H9 (cell line): ENCODE measurements around the gene ITSN2. TPM values are rescaled to one million over a fixed set of nuclear protein-coding genes. Genes with fewer than 3 reads are reported as not detected.

Experiments used
- DNase-seq: peaks from one replicate; pipeline ENCODE4 v3.0.0-alpha.2; 2017
- H2AFZ ChIP-seq: one replicate; pipeline ENCODE4 v1.6.1; 2013; ENCODE audit warnings: mild to moderate bottlenecking, low read length, control low read depth, moderate library complexity
- H2AK5ac ChIP-seq: 2 replicates; pipeline ENCODE4 v1.6.1; 2013; ENCODE audit warnings: low read length, control low read depth, mixed read lengths; ENCODE audit not compliant: insufficient read length
- H2BK120ac ChIP-seq: one replicate; pipeline ENCODE4 v1.6.1; 2013; ENCODE audit warnings: low read depth, mild to moderate bottlenecking, low read length, control low read depth, inconsistent platforms; ENCODE audit not compliant: poor library complexity, severe bottlenecking
- H2BK12ac ChIP-seq: 2 replicates; pipeline ENCODE4 v1.6.1; 2013; ENCODE audit warnings: low read length, control low read depth, mixed read lengths, low read depth; ENCODE audit not compliant: insufficient read length
- H2BK15ac ChIP-seq: 2 replicates; pipeline ENCODE4 v1.6.1; 2013; ENCODE audit warnings: low read depth, low read length, control low read depth
- H2BK20ac ChIP-seq: one replicate; pipeline ENCODE4 v1.6.1; 2013; ENCODE audit warnings: low read depth, mild to moderate bottlenecking, low read length, control low read depth, inconsistent platforms; ENCODE audit not compliant: poor library complexity, severe bottlenecking
- H2BK5ac ChIP-seq: 2 replicates; pipeline ENCODE4 v1.6.1; 2013; ENCODE audit warnings: low read length, control low read depth, mixed read lengths; ENCODE audit not compliant: insufficient read length
- H3K14ac ChIP-seq: 2 replicates; pipeline ENCODE4 v1.6.1; 2013; ENCODE audit warnings: low read length, control low read depth; ENCODE audit not compliant: insufficient read depth
- H3K18ac ChIP-seq: 2 replicates; pipeline ENCODE4 v1.6.1; 2013; ENCODE audit warnings: low read depth, mild to moderate bottlenecking, mixed read lengths, low read length, control low read depth; ENCODE audit not compliant: insufficient read length
- H3K23ac ChIP-seq: 2 replicates; pipeline ENCODE4 v1.6.1; 2013; ENCODE audit warnings: low read length, control low read depth, mixed read lengths, low read depth; ENCODE audit not compliant: insufficient read length
- H3K23me2 ChIP-seq: 2 replicates; pipeline ENCODE4 v1.6.1; 2013; ENCODE audit warnings: low read depth, mild to moderate bottlenecking, mixed read lengths, low read length, control low read depth; ENCODE audit not compliant: insufficient read length, poor library complexity, severe bottlenecking
- H3K27ac ChIP-seq: 2 replicates; pipeline ENCODE4 v1.5.1; 2013; ENCODE audit warnings: low read length, control low read depth, mixed read lengths, low read depth; ENCODE audit not compliant: insufficient read length
- H3K27me3 ChIP-seq: 2 replicates; pipeline ENCODE4 v1.6.1; 2013; ENCODE audit warnings: low read length, control low read depth, inconsistent platforms; ENCODE audit not compliant: insufficient read depth
- H3K4ac ChIP-seq: 2 replicates; pipeline ENCODE4 v1.6.1; 2013; ENCODE audit warnings: low read depth, mild to moderate bottlenecking, control low read depth, inconsistent platforms, low read length, moderate library complexity
- H3K4me1 ChIP-seq: 2 replicates; pipeline ENCODE4 v1.6.1; 2013; ENCODE audit warnings: low read length, control low read depth, inconsistent platforms; ENCODE audit not compliant: insufficient read depth
- H3K4me2 ChIP-seq: 2 replicates; pipeline ENCODE4 v1.6.1; 2013; ENCODE audit warnings: low read length, control low read depth, mixed read lengths; ENCODE audit not compliant: insufficient read length, insufficient read depth
- H3K56ac ChIP-seq: 2 replicates; pipeline ENCODE4 v1.6.1; 2013; ENCODE audit warnings: low read depth, mild to moderate bottlenecking, mixed read lengths, low read length, control low read depth; ENCODE audit not compliant: insufficient read length
- H3K79me1 ChIP-seq: 2 replicates; pipeline ENCODE4 v1.6.1; 2013; ENCODE audit warnings: low read depth, mild to moderate bottlenecking, moderate library complexity, low read length, control low read depth, inconsistent platforms; ENCODE audit not compliant: insufficient read depth, poor library complexity, severe bottlenecking
- H3K79me2 ChIP-seq: 2 replicates; pipeline ENCODE4 v1.6.1; 2013; ENCODE audit warnings: low read length, control low read depth, inconsistent platforms; ENCODE audit not compliant: insufficient read depth
- H3K9ac ChIP-seq: 2 replicates; pipeline ENCODE4 v1.6.1; 2013; ENCODE audit warnings: low read length, control low read depth, mixed read lengths; ENCODE audit not compliant: insufficient read length; ENCODE audit errors: extremely low read depth
- H3K9me3 ChIP-seq: one replicate; pipeline ENCODE4 v1.6.1; 2013; ENCODE audit warnings: low read depth, low read length, inconsistent platforms; ENCODE audit not compliant: control insufficient read depth
- H3T11ph ChIP-seq: one replicate; pipeline ENCODE4 v1.6.1; 2013; ENCODE audit warnings: mild to moderate bottlenecking, low read length, control low read depth, inconsistent platforms
- H4K20me1 ChIP-seq: one replicate; pipeline ENCODE4 v1.6.1; 2013; ENCODE audit not compliant: control insufficient read depth, insufficient read length, insufficient read depth
- H4K5ac ChIP-seq: 2 replicates; pipeline ENCODE4 v1.6.1; 2013; ENCODE audit warnings: low read depth, mild to moderate bottlenecking, mixed read lengths, low read length, control low read depth; ENCODE audit not compliant: insufficient read length
- H4K8ac ChIP-seq: replicated peaks from 2 replicates; pipeline ENCODE4 v1.6.1; 2013; ENCODE audit warnings: low read length, control low read depth, mixed read lengths, low read depth; ENCODE audit not compliant: insufficient read length
- H4K91ac ChIP-seq: 2 replicates; pipeline ENCODE4 v1.6.1; 2013; ENCODE audit warnings: low read depth, mild to moderate bottlenecking, moderate library complexity, mixed read lengths, low read length, control low read depth; ENCODE audit not compliant: insufficient read length
- H3K27ac Mint-ChIP-seq, 3 experiments: 2 replicates in 2 of 3; 3 replicates in 1 of 3; pipeline ENCODE4 v1.8.0; 2020 to 2021; ENCODE audit warnings: mixed read lengths in 3 of 3, mild to moderate bottlenecking in 1 of 3, moderate library complexity in 1 of 3
- H3K27me3 Mint-ChIP-seq: 2 replicates; pipeline ENCODE4 v1.8.0; 2021; ENCODE audit warnings: low read depth, mild to moderate bottlenecking, moderate library complexity, mixed read lengths
- H3K36me3 Mint-ChIP-seq, 3 experiments: 2 replicates in 2 of 3; 3 replicates in 1 of 3; pipeline ENCODE4 v1.8.0; 2020 to 2021; ENCODE audit warnings: low read depth in 3 of 3, mixed read lengths in 3 of 3; ENCODE audit not compliant: insufficient read depth in 1 of 3
- H3K4me1 Mint-ChIP-seq, 2 experiments: 2 replicates each; pipeline ENCODE4 v1.8.0; 2020; ENCODE audit warnings: mixed read lengths in 2 of 2
- H3K4me3 Mint-ChIP-seq, 2 experiments: 2 replicates in 1 of 2; 3 replicates in 1 of 2; pipeline ENCODE4 v1.8.0; 2020 to 2021; ENCODE audit warnings: mild to moderate bottlenecking in 2 of 2, mixed read lengths in 2 of 2, moderate library complexity in 1 of 2
- H3K9me3 Mint-ChIP-seq, 2 experiments: 2 replicates in 1 of 2; 3 replicates in 1 of 2; pipeline ENCODE4 v1.8.0; 2020; ENCODE audit warnings: mild to moderate bottlenecking in 2 of 2, mixed read lengths in 2 of 2, moderate library complexity in 1 of 2
- CTCF ChIP-seq: fragments of 200-600 bp; sonication (generic); conservative IDR thresholded peaks from 3 replicates; pipeline ENCODE4 v1.8.0; 2021; ENCODE audit warnings: antibody characterized with exemption, mild to moderate bottlenecking
- WGBS: extraction: QIAGEN DNeasy Blood & Tissue Kit; methylation state at CpG from one replicate; pipeline ENCODE4 v1.1.7; 2013; ENCODE audit warnings: missing lambda C conversion rate, low lambda C conversion rate, mixed read lengths; ENCODE audit not compliant: insufficient read length; ENCODE audit errors: extremely low coverage; 5-methylcytosine and 5-hydroxymethylcytosine counted together
- total RNA-seq: library from RNA; stranded (reverse); gene quantifications from 2 replicates; pipeline ENCODE4 v1.2.1, GENCODE V29; 2021

Gene ITSN2
- total RNA-seq, 1 experiment from 2014 or later, result 17.0 TPM

- H3K18ac ChIP-seq, result no peak overlapping the region
- H3K23me2 ChIP-seq, result peaks cover 2% of the 10 kb centered on the region
- H4K91ac ChIP-seq, result no peak overlapping the region
- Mint-ChIP-seq H3K36me3 (no peaks in the 10 kb centered on the region), H3K9me3 (no peaks in the 10 kb centered on the region), H3K27me3 (no peaks in the 10 kb centered on the region), H3K27ac (no peak overlapping the region), H3K4me1 (peaks cover 0 to 8% of the 10 kb centered on the region in 2 experiments; a peak in 2 of 4 replicates), H3K4me3 (no peak overlapping the region)
- no peak overlapping the region for H3K27ac ChIP-seq
- DNase-seq, result no peak
- H3K14ac ChIP-seq, result no peak overlapping the region
- no peak overlapping the region for H3K56ac ChIP-seq
- H3K9ac ChIP-seq, result no peak overlapping the region
- no peaks in the 10 kb centered on the region for H3K27me3 ChIP-seq
- H4K5ac ChIP-seq, result no peak overlapping the region
- no peak overlapping the region for H3T11ph ChIP-seq
- WGBS, result no CpG with 5 or more reads among the region's 3 CpGs
- H4K8ac ChIP-seq, result no peak overlapping the region
- no peak overlapping the region for H2BK12ac ChIP-seq
- H2BK15ac ChIP-seq, result no peak overlapping the region
- H2BK5ac ChIP-seq, result no peak overlapping the region
- no peaks in the 10 kb centered on the region for H3K4me1 ChIP-seq
- H2AFZ ChIP-seq, result no peak overlapping the region
- no peak overlapping the region for H3K4me2 ChIP-seq
- peaks cover 3% of the 10 kb centered on the region for H3K79me1 ChIP-seq
- H3K79me2 ChIP-seq, result no peaks in the 10 kb centered on the region; the same call in 1 of the 2 replicates
- TF ChIP-seq CTCF, result no peak
- no peak overlapping the region for H2AK5ac ChIP-seq
- no peak overlapping the region for H2BK120ac ChIP-seq
- no peak overlapping the region for H3K4ac ChIP-seq
- no peak overlapping the region for H2BK20ac ChIP-seq
- H3K23ac ChIP-seq, result no peak overlapping the region
- H3K9me3 ChIP-seq, result no peaks in the 10 kb centered on the region
- H4K20me1 ChIP-seq, result no peaks in the 10 kb centered on the region
These were observed 8.8 kb downstream of the ITSN2 start for GRCh38 chr2:24351627-24351938.
